HL-60 (cell line): ENCODE results near the gene GSTT4.
A peak's percentile ranks its signal among the peaks of the same experiment; 100 is the strongest.
"Not testable (repeated sequence)": the region's sequence is repeated elsewhere in the genome, so short reads cannot be mapped to it uniquely, and the experiment has no call there.

Source experiments
- DNase-seq, 2 experiments: peaks; one replicate each; pipeline ENCODE4 v3.0.0-alpha.2; 2010 to 2020; ENCODE audit warnings: low read depth in 1 of 2, low spot score in 1 of 2
- H3K27ac ChIP-seq: fragments of 250-450 bp; sonication (Bioruptor Pico); replicated peaks from 2 replicates; pipeline ENCODE4 v1.5.1; 2020; ENCODE audit warnings: mild to moderate bottlenecking, moderate library complexity
- H3K27me3 ChIP-seq: fragments of 250-450 bp; sonication (Bioruptor Pico); 2 replicates; pipeline ENCODE4 v1.5.1; 2021; ENCODE audit warnings: mild to moderate bottlenecking, moderate library complexity; ENCODE audit not compliant: insufficient read depth, poor library complexity, severe bottlenecking
- H3K4me3 ChIP-seq: replicated peaks from 2 replicates; pipeline ENCODE4 v1.5.1; 2011; ENCODE audit warnings: mild to moderate bottlenecking, control low read depth, low read length; ENCODE audit not compliant: insufficient read depth
- CTCF ChIP-seq: IDR thresholded peaks from one replicate; pipeline ENCODE4 v1.5.1; 2011; ENCODE audit warnings: low read length, control low read depth, inconsistent platforms; ENCODE audit not compliant: insufficient read depth
- GABPA ChIP-seq: IDR thresholded peaks from 2 replicates; pipeline ENCODE4 v1.6.1; 2012; ENCODE audit warnings: low read depth
- POLR2AphosphoS5 ChIP-seq: IDR thresholded peaks from 2 replicates; pipeline ENCODE4 v1.6.1; 2012; ENCODE audit warnings: low read depth
- REST ChIP-seq: IDR thresholded peaks from 2 replicates; pipeline ENCODE4 v1.6.1; 2012; ENCODE audit warnings: low read depth; ENCODE audit not compliant: insufficient replicate concordance
- SPI1 ChIP-seq: IDR thresholded peaks from 2 replicates; pipeline ENCODE4 v1.6.1; 2012; ENCODE audit warnings: low read depth, mild to moderate bottlenecking, borderline replicate concordance

Gene GSTT4

GRCh38 chr22:23970816-23971486 lies 34.3 kb downstream of the GSTT4 start:
- no peak for TF ChIP-seq SPI1
- TF ChIP-seq POLR2AphosphoS5: peak; percentile 56
- no peak for TF ChIP-seq GABPA
- TF ChIP-seq CTCF: no peak
- TF ChIP-seq REST: no peak
- no peaks in the 10 kb centered on the region for H3K27me3 ChIP-seq
- no peak for DNase-seq
- H3K27ac ChIP-seq: no peak overlapping the region
- H3K4me3 ChIP-seq: no peak overlapping the region

GRCh38 chr22:23970201-23970641 lies 35.0 kb downstream of the GSTT4 start:
- peak in 1 of 2 experiments; percentile 34 for DNase-seq
- Histone ChIP-seq H3K27me3 (no peaks in the 10 kb centered on the region), H3K27ac (no peak overlapping the region), H3K4me3 (no peak overlapping the region)
- no peak for TF ChIP-seq CTCF
- TF ChIP-seq SPI1: no peak
- TF ChIP-seq POLR2AphosphoS5: no peak; the same call in 1 of the 2 replicates
- no peak for TF ChIP-seq GABPA
- no peak for TF ChIP-seq REST

GRCh38 chr22:23969071-23969470 lies 36.2 kb downstream of the GSTT4 start:
- H3K27ac ChIP-seq: no peak overlapping the region
- no peaks in the 10 kb centered on the region for H3K27me3 ChIP-seq
- no peak for DNase-seq
- TF ChIP-seq POLR2AphosphoS5 (0 out of 2 replicates have a peak, but pooled peaks have one; percentile 1), SPI1 (no peak)
- no peak overlapping the region for H3K4me3 ChIP-seq

- not testable (repeated sequence) for H3K27me3 ChIP-seq, DNase-seq, H3K27ac ChIP-seq, H3K4me3 ChIP-seq
Observed at GRCh38 chr22:23966568-23966967, 38.7 kb downstream of the GSTT4 start, which contains the start of gene DDTL. Gene DDTL, plus strand, starts transcription at chr22:23966888. Its CDS starts 27 bp downstream, at chr22:23966915.

DNA sequence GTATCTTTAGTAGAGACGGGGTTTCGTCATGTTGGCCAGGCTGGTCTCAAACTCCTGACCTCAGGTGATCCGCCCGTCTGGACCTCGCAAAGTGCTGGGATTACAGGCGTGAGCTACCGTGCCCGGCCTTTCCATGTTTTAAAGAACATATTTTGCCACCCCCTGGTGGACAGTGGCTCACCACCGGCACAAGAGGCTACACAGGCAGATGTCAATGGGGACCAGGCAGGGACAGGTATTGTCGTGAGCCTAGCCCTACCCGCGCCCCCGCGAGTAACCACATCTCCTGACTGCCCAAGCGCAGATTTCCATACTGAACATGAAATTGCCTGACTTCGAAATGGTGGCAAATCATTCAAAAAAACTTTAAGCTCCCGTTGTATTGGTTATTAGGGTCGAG lies 39.2 kb downstream of the GSTT4 start:
- not testable (repeated sequence) for H3K27me3 ChIP-seq, DNase-seq, H3K27ac ChIP-seq, H3K4me3 ChIP-seq

GRCh38 chr22:23961084-23961771 lies 44.0 kb downstream of the GSTT4 start, which contains the start of gene GSTT2B:
Gene GSTT2B, minus strand, starts transcription at chr22:23961195. Its CDS starts 64 bp downstream, at chr22:23961131.
- H3K27ac ChIP-seq, H3K4me3 ChIP-seq, H3K27me3 ChIP-seq, DNase-seq: not testable (repeated sequence)
